ENCODE results near the gene ZNF778. TPM values are rescaled to one million over a fixed set of nuclear protein-coding genes. Genes with fewer than 3 reads are reported as not detected.
A peak's percentile ranks its signal among the peaks of the same experiment; 100 is the strongest.

Gene ZNF778
- total and polyA plus RNA-seq, 2 of the 13 experiments (the other 11 are each of a cell fraction or from before 2014, with no cell fraction given), result 3.8 to 7.2 TPM

DNA sequence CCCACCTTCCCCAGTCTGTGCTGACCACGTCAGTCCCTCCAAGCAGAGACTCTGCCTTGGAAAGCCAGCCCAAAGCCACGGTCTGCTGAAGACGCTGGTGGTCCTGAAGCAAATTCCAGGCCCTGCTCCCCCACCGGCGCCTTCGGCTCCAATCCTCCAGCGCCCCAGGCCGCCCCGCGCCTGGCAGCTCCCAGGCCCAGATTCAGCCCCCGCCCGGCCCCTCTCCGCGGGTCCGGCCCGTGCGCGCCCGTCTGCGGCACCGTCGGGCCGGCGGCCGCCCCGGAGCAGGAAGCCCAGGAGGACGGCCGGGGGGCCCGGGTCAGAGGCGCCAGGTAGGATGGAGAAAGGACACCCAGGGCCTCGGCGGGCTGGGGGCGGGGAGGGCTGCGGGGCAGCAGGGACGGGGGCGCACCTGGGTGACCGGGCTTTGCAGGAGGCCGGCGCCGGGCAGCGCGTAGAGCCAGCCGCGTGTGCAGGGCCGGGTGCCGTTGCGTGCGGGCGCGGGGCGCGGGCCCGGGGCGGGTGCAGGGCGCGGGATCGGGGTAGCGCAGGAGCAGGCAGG, 16.6 kb upstream of the ZNF778 start (continued):
- TF ChIP-seq, protein P1, sequence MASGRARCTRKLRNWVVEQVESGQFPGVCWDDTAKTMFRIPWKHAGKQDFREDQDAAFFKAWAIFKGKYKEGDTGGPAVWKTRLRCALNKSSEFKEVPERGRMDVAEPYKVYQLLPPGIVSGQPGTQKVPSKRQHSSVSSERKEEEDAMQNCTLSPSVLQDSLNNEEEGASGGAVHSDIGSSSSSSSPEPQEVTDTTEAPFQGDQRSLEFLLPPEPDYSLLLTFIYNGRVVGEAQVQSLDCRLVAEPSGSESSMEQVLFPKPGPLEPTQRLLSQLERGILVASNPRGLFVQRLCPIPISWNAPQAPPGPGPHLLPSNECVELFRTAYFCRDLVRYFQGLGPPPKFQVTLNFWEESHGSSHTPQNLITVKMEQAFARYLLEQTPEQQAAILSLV (CRISPR knock-in tag; IDR thresholded peaks at IDR 0.05; ENCODE audit: borderline replicate concordance), result no peak
- TF ChIP-seq ZNF3 (CRISPR knock-in tag; IDR thresholded peaks at IDR 0.05), result no peak
- no peak for TF ChIP-seq WIZ (CRISPR knock-in tag; IDR thresholded peaks at IDR 0.05)
- TF ChIP-seq ZBTB21 (CRISPR knock-in tag; IDR thresholded peaks at IDR 0.05), result no peak
- no peak for TF ChIP-seq ZNF24 (IDR thresholded peaks at IDR 0.05)
- no peak for TF ChIP-seq DMAP1 (CRISPR knock-in tag; IDR thresholded peaks at IDR 0.05)
- TF ChIP-seq ZNF33B (CRISPR knock-in tag; IDR thresholded peaks at IDR 0.05), result no peak; the same call in 1 of the 2 replicates
- no peak for TF ChIP-seq ZNF136 (CRISPR knock-in tag; IDR thresholded peaks at IDR 0.05; ENCODE audit: low read depth)
- no peak for TF ChIP-seq ZNF609 (CRISPR knock-in tag; IDR thresholded peaks at IDR 0.05; ENCODE audit: borderline replicate concordance)
- TF ChIP-seq ZNF143 (CRISPR knock-in tag; IDR thresholded peaks at IDR 0.05), result no peak
- no peak for TF ChIP-seq SCMH1 (CRISPR knock-in tag; IDR thresholded peaks at IDR 0.05; ENCODE audit: borderline replicate concordance)
- no peak for TF ChIP-seq ZNF280D (CRISPR knock-in tag; IDR thresholded peaks at IDR 0.05)
- no peak for TF ChIP-seq SIX1 (CRISPR knock-in tag; IDR thresholded peaks at IDR 0.05; ENCODE audit: borderline replicate concordance)
- TF ChIP-seq ZNF512B (CRISPR knock-in tag; IDR thresholded peaks at IDR 0.05; ENCODE audit: borderline replicate concordance), result no peak
- TF ChIP-seq JUN (CRISPR knock-in tag; IDR thresholded peaks at IDR 0.05), result no peak
- no peak for TF ChIP-seq ZSCAN22 (CRISPR knock-in tag; IDR thresholded peaks at IDR 0.05)
- peak; percentile 44 for TF ChIP-seq ZNF777 (CRISPR knock-in tag; IDR thresholded peaks at IDR 0.05)
- TF ChIP-seq ZNF589 (CRISPR knock-in tag; conservative IDR thresholded peaks at IDR 0.05), result no peak

Measured in HepG2 (cell line).